GM18499 (cell line): ENCODE results near the gene ERFE.

Experiments
- ATAC-seq: cut with Tn5 transposase; IDR thresholded peaks from one replicate; pipeline ENCODE4 v1.9.1; 2021; ENCODE audit warnings: moderate number of reproducible peaks; ENCODE audit not compliant: insufficient read depth, unreplicated experiment

The ERFE gene

GRCh38 chr2:238152771-238153688, 5.7 kb upstream of the ERFE start:
- no peak for ATAC-seq

DNA sequence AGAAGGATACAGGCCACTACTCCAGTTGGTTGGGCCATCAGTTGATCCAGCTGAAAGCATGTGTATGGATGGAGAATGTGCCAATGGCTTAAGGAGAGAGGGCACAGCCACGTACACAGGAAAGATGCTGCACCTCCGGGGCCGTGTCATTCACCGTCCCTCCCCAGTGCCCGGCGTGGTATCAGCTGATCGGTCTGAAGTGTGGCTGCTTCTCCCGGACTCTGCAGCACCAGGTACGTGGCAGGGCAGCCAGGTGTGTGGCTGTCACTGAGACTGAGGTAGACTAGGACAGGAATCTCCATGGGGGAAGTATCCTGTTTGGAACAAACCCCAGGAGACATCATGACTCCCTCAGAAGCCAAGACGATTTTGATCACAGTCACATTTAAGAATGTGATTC, 4.2 kb upstream of the ERFE start:
- no peak for ATAC-seq

GRCh38 chr2:238155051-238155760, 3.6 kb upstream of the ERFE start:
- ATAC-seq = no peak

GRCh38 chr2:238155761-238156694, 2.7 kb upstream of the ERFE start:
- ATAC-seq = no peak

DNA sequence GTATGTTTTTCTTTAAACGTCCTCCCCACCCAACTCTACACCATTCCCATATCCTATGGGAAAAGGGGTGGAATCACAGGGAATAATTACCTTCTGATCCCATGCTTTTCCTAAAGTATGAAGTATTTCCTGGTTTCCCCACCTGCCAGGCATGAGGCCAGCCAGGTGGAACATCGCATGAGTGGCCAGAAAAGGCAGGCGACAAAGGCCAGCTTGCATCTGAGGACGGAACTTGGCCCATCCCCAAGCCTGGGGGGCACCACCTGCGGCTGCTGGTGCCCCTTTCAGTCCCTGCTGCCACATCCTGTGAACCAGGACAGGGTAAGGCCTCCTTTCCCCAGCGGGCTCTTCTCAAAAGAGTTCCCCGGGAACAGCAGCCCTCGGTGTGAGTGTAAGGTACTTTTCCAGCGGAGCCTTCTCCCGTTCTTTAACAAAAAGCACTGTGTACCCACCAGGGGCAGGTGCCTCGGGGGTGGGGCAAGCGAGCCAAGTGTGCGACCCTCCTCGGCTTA, 1.2 kb upstream of the ERFE start:
- ATAC-seq = no peak

DNA sequence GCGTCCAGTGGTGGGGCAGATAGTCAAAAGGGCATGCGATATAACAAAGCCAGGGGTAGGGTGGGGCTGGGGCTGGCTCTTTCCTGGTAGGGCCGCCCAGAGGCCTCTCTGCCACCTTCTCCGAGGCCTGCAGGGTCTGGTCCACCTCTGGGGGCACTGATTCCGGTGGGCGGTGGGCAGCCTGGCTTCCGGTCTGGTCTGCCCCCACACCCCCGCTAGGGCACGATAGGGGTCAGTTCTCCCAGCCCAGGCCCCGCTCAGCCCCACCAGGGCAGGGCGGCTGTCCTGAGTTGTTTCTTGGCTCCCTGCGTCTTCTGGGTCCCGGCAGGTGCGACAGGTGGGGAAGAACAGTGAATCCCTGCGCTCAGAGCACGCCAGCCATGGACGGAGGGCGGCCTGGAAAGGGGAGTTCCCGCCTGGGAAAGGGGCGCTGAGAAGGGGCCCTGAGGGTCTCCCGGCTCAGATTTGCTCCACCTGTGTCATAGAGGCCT, 707 bp upstream of the ERFE start:
- ATAC-seq = no peak

DNA sequence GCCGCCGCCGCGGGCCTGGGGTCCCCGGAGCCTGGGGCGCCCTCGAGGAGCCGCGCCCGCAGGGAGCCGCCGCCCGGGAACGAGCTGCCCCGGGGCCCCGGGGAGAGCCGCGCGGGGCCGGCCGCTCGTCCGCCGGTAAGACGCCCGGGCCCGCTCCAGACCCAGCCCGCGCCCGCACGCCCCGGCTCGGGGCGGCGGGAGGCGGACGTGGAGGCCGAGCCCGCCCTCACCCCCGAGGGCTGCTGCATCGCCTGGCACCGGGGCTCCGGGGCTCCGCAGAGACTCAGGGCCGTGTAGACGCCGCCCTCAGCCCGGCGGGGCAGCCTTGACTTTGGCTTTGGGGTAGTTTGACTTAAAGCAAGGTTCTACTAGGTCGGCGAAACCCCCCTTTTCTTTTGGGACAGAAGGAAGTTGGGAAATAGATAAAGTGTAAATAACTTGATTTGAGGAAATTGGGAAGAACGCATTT, 335 bp downstream of the ERFE start:
- ATAC-seq = no peak

DNA sequence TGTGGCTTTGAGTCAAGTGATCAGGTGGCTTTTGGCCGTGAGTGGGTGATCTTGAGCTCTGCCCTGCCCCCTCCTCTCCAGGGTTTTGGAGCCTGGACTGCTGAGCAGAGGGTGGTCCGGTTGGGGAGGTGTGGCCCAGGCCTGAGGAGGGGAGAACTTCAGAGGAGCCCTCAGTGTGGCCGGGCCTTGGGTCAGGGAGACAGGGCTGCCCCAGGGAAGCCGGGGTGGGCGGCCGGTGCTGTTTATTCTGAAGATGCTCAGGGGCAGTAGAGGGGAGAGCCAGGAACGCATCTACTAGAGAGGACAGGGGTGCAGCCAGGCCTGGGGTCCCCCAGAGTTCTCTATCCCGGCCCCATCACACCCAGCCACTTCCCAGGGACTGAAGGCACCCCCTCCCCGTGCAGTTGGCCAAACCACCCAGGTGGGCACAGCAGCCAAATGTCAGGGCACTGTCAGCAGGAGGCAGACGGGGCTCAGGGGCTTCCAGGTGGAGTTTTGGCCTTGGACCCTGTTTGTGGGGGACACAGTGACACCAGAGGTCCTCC, 963 bp downstream of the ERFE start:
- ATAC-seq = no peak

DNA sequence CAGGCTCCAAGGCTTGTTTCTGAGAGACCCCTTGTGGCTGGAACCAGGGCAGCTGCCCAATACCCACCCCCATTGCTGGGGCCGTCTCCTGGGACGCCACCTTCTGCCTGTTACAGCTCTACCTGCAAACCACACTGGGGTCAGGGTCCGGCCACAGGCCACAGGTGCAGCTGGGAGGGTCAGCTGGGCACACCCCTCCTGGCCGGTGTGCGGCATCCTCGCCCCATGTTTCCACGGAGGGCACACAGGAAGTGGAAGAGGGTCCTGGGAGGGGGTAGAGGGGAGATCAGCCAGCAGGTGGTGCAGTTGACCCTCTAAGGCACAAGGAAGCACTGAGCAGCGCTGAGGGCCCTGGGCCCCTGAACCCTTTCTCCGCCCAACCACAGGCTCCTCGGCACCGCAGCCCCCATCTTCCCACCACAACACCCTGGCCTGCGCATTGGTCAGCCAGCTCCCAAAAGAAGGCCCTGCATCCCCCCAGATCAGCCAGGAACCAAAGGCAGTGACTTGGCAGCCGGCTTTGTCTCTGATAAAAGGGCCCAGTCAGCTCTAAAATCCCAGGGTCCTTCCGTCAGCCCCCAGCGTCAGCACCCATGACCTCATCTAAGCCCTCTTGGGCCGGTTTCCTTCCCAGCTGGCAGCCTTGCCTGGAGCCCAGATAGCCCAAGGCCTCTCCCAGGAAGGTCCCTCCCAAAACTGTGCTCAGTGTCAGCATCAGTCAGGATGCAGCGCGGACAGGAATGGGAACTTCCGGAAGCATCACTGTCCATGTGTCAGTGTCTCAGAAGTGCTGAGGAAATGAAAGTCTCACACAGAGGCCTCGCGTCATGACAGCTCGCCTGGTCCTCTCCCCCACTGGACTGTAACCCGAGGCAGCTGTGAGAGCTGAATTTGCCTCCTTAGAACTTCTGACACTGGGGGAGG, 1.7 kb downstream of the ERFE start:
- no peak for ATAC-seq

DNA sequence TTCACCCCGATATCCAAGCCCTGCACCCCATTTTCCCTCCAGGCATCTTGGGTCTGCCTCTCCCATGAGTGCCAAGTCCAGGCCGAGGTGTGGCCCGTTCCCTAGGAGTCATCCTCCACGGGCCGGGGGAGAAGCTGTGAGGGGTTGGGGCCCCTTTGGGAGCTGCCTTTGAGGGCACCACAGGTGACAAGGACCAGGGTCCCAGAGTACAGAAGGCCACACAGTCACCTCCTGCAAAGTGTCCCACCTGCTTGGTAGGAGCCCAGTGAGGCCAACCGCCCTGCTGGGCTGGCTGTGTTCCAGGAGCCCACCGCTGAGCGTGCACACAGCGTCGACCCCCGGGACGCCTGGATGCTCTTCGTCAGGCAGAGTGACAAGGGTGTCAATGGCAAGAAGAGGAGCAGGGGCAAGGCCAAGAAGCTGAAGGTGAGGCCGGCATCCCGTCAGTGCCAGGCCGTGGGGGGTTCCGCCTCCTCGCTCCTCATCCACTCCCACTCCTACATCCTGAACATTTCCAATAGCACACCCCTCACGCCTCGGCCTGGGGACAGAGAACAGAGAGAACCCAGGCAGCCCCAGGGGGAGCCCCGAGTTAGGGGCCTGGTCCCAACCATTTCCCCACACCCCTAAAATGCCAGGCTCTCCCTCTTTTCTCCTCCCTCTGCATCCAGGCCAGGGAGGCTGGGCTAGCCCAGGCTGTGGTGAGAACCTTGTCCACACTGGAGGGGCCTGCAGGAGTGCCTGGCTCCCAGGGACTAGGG, 2.7 kb downstream of the ERFE start:
- ATAC-seq = no peak

- no peak for ATAC-seq
These were observed 3.6 kb downstream of the ERFE start for GRCh38 chr2:238162251-238162845.

DNA sequence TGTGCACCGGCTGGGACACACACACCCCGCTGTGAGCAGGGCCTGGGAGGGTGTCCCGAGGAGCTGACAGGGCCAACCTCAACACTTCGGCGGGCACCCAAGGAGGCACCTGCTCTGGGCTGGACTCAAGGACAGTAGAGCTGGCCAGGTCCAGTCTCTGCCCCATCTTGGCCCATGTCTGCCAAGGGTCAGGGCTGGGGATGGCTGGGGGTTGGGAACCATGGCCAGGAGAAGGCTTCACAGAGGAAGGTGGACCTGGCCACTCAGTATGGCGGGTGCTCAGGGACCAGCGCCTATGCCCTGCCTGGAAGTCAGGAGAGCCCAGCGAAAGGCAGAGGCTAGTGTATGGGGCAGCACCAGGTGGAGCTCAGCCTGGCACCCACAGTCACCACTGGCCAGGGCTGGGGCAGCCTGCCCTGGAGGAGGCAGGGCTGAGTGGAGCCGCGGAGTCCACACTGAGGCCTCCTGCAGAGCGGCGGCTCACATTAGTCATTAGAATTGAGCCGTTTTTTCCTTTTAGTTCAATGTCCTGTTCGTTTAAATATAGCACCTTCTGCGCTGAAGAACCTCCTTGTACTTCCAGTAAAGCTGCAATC, 4.2 kb downstream of the ERFE start:
- ATAC-seq = no peak

DNA sequence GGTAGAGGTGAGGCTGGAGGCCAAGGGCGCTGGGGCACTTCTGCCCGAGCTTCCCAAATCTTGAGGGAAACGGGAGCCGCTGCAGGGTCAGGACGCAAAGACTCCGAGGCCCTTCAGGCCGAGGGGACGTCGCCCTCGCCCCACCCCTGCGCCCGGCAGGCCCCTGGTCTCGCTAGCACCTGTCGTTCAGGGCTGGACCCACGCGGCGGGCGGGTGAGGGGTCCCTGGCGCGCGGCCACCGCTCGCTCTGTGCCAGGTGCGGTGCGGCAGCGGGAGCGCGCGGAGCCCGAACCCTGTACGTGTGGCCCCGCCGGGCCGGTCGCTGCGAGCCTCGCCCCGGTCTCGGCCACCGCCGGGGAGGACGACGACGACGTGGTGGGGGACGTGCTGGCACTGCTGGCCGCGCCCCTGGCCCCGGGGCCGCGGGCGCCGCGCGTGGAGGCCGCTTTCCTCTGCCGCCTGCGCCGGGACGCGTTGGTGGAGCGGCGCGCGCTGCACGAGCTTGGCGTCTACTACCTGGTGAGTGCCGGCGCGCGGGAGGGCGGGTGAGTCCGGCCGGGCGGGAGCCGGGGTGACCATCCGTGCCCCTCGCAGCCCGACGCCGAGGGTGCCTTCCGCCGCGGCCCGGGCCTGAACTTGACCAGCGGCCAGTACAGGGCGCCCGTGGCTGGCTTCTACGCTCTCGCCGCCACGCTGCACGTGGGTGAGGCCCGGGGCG, 4.9 kb downstream of the ERFE start:
- ATAC-seq = no peak

DNA sequence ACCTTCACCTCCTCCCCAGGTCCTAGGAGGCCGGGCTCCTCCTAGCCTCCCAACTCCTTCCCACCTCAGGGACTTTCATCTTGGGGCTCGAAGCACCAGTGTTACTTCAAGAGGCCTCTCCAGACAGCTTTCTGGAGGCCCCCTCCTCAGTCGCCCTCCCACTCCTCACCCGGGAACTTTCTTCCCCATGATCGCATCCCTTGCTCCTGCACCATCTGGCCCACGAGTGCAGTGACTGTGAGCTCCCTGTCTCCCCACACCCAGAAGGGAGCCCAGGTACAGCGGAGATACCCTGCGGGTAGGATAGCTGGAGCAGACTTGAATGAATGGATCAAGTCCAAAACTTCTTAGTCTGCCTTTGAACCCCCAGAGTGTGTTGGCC, 6.1 kb downstream of the ERFE start:
- no peak for ATAC-seq

GRCh38 chr2:238165288-238165921, 6.6 kb downstream of the ERFE start:
- no peak for ATAC-seq
